ENCODE data around the gene SNX11.

Gene SNX11

DNA sequence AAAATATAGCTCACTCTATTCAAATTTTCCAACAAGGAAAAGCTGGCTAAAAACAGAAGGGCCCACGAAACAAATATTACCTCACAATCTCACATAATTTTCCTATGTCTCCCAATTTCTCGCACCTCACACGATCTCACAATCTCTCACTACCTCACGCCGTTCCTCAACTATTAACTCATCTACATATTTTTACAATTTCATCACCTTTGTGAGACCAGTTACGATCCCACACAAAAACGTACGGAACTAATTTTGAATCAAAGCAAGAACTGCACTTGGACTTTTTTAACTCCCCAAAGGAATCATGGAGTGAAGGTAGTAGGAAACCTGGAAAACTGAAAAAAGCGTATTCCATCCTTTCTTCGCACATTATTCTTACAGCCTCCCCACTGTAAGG lies 7.4 kb upstream of the SNX11 start:
- DNase-seq (ENCODE audit: low read depth) = no peak

DNA sequence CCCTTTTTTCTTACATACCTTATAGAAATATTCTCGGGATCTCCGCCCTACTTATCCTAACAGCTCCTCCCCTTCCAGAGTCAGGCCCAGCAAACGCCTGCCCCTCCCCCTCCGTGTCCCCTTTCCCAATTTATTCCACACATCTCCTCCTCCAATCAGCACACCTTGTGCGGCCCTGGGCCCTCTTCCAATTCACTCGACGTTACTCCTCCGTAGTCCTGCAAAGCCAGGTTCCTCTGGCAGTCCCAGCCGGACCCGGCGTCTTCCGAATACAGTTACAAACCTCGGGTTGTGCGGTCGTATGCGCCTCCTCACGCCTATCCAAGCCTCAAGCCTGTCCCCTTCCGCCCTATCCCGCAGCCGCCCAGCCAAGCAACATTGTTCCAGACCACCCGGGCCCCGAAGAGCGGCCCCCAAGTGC lies 7.0 kb upstream of the SNX11 start:
- DNase-seq (ENCODE audit: low read depth) = no peak

DNA sequence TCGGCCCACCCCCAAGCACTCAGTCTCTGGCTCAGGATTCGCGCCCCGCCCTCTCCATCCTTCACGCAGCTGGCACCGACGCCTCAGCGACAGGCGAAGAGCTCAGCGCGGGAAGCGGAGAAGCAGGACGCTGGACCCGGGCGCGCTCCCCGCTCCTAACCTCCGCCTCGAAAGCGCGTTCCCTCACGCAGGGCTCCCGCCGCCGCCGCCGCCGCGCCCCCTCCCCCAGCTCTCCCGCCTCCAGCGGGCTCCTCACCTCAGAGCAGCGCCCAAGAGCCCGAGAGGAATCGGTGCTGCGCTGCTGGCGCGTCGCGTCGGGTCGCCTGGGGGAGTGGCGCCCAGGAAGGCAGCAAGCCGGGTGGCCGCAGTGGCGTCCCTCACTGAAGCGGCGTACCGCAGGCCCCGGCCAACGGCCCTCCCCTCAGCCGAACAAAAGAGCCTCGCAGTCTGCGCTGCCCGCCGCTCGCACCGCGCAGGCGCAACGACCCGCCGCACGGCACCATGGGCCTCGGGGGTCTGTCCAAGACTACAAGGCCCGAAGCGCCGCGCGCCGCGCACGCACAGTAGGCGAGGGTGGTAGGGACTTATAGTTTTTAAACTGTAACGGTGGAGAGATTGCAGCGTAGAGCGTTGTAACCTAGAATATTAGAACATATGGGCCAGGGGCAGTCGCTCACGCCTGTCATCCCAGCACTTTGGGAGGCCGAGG lies 6.4 kb upstream of the SNX11 start, which contains the start of gene CBX1:
Gene CBX1 (minus strand): TSS at position 467 of the 709 bp plus-strand sequence. CDS start 24,474 bp downstream, outside the sequence.
- DNase-seq (ENCODE audit: low read depth) = peak; percentile 81

DNA sequence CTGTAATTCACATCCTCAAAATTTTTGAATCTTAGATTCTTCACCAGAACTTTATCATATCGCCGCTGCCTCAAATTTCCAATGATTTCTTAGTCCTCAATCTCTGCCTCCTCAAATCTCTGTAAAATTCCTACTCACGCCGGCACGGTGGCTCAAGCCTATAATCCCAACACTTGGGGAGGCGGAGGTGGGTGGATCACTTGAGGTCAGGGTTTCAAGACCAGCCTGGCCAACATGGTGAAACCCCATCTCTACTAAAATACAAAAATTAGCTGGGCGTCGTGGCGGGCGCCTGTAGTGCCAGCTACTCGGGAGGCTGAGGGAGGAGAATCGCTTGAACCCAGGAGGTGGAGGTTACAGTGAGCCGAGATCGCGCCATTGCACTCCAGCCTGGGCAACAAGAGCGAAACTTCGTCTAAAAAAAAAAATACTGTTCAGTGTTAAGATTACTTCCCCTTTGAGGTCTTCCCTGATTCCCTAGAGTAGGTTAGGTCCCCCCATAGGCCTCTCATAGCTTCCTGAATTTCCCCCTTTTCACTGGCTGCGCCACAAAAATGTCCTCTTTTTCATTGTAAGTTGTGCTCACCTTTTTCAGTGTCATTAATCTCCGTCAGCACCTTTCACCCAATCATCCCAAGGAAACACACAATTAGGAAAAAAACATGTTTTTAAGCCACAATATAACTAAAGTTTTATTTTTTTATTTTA lies 5.4 kb upstream of the SNX11 start:
- no peak for DNase-seq (ENCODE audit: low read depth)

DNA sequence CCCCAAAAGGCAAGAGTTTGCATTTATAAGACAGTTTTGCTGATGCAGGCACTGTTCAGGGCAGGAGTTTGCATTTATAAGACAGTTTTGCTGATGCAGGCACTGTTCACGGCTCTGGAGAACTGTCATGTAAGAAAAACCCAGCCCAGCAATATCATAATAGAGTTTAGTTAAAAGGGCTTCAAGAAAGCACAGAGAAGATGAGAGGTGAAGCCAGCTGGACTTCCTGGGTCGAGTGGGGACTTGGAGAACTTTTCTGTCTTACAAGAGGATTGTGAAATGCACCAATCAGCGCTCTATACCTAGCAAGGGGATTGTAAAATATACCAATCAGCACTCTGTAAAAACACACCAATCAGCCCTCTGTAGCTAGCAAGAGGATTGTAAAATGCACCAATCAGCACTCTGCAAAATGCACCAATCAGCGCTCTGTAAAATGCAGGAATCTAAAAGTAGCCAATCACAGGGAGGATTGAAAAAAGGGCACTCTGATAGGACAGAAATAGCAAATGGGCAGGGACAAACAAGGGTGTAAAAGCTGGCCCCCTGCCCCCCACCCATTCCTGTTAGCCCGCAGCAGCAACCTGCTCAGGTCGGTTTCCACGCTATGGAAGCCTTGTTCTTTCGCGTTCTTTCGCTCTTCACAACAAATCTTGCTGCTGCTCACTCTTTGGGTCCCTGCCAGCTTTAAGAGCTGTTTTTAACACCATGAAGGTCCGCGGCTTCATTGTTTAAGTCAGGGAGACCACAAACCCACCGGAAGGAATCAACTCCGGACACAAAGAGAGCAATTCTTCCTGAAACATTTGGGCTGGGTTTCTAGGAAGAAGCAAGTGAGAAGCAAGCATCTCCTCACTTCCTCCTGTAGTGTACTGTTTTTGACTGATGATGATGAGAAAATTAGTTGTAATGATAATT lies 4.5 kb upstream of the SNX11 start:
- no peak for DNase-seq (ENCODE audit: low read depth)

DNA sequence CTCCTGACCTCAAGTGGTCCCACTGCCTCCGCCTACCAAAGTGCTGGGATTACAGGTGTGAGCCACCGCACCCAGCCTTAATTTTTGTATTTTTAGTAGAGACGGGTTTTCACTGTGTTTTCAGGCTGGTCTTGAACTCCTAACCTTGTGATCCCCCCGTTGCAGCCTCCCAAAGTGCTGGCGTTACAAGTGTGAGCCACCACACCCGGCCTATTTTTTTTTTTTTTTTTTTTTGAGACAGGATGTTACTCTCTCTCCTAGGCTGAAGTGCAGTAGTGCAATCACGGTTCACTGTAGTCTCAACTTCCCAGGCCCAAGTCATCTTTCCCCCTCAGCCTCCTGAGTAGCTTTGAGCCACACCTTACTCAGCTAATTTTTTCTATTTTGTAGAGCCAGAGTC lies 3.1 kb upstream of the SNX11 start:
- no peak for DNase-seq (ENCODE audit: low read depth)

DNA sequence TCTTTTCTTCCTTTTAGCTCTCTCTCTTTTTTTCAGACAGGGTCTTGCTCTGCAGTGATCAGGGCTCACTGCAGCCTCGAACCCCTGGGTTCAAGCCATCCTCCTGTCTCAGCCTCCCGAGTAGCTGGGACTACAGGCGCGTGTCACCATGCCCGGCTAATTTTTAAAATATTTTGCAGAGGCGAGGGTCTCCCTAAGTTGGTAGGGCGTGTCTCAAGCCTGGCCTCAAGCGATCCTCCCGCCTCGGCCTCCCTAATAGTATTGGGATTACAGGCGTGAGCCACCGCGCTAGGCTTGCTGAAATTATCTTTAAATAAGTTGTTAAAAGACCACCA lies 797 bp upstream of the SNX11 start:
- DNase-seq (ENCODE audit: low read depth) = no peak

DNA sequence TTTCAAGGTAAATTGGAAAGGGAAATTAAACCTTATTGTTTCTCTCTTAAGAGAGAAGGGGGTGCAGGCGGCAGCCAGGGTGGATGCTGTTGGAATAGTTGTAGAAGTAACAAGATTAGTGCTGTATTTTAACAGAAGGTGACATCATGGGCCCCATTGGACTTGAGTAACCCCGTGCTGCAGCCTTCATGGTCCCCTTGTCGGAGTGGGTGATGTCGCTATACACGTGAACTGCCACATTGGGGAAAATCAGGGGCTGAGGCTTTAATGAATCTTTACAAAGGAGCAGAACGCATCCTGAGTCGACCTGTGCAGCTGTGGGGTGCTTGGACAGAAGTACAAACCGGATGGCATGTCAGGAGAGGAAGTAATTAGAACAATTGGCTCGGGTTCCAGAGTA lies 3.2 kb downstream of the SNX11 start:
- no peak for DNase-seq (ENCODE audit: low read depth)

DNA sequence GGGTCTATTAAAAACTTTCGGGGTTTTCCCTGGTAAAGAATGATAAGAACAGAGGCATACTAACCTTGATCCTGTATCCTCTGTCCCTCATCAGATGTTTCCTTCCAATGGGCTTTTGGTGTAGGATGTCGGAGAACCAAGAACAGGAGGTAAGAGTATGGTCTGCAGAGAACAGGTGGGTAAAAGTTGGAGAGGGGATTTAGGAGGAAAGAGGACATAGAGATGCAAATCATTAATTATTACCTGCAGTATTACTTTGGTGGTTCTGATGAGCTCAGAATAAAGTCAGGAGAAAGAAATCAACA lies 4.3 kb downstream of the SNX11 start:
- DNase-seq (ENCODE audit: low read depth) = no peak

DNA sequence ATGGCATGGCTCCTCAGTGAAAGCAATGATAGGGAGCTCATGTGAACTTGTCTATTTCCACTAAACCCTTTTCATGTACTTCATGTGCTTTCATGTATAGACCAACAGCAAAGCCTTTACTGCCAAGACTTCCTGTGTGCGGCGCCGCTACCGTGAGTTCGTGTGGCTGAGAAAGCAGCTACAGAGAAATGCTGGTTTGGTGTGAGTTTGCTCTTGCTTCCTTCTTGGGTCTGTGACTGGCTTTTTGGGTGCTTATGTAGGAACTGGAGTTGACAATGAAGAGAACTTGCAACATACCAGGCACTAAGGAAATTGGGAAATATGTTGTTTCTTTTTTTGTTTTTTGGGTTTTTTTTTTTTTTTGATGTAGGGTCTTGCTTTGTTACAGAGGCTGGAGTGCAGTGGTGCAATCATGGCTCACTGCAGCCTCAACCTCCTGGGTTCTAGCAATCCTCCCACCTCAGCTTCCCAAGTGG lies 5.7 kb downstream of the SNX11 start:
- DNase-seq (ENCODE audit: low read depth) = no peak

DNA sequence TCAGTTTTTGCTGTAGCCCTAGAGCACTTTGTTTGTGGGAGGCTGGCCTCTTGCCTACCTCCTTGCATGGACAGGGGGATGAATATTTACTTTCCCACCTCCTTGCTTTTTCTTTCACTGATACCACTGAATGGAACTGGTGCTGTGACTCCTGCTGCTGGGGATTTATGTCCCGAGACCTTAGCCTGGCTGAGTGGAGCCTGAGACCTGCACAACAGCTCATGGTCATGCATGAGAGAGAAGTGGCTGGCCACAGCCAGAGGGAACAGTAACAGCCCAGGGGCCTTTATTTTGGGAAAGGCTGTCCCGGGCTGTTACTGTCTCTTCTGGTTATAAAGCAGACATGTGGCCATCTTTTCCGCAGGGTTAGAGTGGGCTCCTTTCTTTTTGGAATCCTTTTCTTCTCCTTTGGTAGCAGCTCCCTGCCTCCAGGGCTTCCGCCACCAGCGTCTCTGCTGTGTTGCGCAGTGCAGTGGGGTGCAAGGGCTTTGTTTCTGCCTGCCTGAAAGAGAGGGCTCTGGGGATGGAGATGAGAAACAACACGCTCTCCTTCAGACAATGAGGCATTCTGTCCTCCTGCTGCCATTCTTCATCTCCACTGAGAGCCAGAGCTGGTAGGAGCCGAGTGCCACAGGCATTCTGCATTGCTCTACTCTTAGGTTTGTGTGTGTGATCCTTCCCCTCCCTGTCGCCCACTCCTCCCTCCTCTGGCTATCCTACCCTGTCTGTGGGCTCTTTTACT lies 14.5 kb downstream of the SNX11 start:
- DNase-seq (ENCODE audit: low read depth) = no peak

DNA sequence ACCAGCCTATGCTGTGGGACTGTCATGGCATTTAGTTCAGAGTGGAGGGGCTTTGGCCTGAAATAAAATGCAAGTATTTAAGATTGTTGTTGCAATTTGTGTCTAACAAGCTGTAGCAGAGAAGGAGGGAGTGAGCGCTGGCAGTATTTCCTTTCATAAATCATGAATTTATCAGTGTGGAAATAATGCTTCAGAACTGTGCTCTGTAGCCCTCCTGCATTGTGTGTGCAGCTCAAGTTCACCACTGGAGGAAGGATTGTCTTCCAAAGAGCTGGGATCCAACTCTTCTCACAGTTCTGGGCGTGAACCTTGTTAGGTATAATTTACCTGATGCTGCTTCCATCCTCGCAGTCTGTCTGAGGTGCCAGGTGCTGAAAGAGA lies 15.1 kb downstream of the SNX11 start:
- DNase-seq (ENCODE audit: low read depth) = no peak

DNA sequence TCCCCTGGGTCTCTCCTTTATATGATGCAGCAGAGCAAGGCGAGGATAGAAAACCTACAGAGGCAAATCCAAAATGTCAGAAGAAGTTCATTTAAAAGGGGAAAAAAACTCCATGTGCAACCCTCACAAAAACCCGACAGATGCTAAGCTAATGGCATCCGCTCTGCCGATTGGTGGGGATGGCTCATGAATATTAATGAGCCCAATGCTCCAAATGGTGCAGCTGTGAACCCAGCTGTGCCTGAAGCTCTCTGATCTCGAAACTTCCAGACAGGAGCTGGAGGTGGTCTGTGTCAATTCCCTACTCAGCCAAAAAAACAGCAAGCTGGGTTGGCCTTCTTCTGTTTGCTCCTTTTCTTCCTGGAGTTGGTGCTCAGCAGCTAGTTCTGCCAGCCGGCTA lies 15.5 kb downstream of the SNX11 start:
- no peak for DNase-seq (ENCODE audit: low read depth)

DNA sequence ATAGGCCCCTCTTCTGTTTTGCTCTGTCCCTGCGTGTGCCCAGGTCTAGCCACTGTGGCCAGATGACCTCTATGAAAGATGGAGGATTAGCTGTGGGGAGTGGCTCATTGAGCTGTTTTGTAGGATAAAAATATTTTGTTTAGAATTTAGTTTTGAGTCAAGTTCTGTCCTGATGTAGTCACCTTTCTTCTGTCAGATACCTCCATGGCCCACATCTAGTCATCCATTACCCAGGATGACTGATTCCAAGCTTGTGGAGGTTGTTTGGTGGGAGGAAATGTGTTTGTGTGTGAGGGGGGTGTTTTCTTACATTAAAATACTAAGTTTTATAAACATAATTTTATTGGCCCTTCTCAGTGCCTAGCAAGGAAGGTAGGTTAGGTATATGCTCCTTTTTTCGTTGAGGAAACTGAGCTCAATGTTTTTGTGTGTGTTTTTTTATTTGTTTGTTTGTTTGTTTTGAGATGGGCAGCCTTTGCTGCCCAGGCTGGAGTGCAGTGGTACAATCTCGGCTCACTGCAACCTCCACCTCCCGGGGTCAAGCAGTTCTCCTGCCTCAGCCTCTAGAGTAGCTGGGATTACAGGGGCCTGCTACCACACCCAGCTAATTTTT lies 16.3 kb downstream of the SNX11 start:
- DNase-seq (ENCODE audit: low read depth) = no peak

DNA sequence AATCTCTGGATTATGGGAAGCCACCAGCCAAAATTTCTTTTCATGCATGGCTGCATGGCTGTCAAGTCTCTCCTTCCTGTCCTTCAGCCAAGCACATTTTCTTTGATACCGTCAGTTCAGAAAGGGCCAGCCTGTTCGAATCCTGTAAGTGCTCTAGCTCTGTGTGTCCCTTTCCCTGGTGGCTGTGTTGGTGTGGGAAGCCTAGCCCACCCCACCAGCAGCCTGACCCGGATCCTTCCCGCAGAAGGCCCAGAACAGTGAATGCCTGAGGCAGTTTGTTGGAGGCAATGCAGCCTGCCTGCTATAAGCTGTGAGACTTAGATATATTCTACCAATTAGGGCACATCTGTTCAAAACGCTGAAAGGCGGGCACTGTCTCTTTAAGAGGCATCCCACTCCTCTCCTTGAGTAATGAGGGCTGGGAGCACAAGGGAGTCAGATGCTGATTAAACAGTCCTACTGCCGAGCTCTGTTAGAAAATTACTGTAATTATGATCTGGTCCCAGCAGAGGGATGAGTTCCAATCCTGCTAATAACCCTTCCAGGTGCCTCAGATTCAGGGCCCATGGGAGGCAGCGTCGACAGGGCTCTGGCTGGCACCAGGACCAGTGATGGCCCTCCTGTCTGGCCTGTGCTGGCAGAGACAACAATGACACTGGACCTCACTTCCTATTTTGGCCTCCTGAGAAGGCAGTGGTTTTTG lies 18.4 kb downstream of the SNX11 start:
- no peak for DNase-seq (ENCODE audit: low read depth)

DNA sequence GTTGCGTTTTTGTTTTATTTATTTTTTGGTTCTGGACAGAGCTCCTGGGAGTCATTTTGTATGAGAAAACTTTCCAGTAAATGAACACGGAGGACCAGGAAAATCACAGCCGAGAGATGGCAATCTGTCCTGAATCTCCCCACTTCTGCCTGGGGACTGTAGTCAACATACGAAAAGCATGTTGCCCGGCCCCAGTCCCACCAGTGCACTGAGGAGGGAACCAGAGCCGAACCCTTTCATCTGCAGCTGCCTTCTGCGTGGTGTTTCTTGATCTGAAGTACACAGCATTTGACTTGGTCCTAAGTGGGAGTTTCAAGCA lies 18.9 kb downstream of the SNX11 start:
- DNase-seq (ENCODE audit: low read depth) = no peak

DNA sequence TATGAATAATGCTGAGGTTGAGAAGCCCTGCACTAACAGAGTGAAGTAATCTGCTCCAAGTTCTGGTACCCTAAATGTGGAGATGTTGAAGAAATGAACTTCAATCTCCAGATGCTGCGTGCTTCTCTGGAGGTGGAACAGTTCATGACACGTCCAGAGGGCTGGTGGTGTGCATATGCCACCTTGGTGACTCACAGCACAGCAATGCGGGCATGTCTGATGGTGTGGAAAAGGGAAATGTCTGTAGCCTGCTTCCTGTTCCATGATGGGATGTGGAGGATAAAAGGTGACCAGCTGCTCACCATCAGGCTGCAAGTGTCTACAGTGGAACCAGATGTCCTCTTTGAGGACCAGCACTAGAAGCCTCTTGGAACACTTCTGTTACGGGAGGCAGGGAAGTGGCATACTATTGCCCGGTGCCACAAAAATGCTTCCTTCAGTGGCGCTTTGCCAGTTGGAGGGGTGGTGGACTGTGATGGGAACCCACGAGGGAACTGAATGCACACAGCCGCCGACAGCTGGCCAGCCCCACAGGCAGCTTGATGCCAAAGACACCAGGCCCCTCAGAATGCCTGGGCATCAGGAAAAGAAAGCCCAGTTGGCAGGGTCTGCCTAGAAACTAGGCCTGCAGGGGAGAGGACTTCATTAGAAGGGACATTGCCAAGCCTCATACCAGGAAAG lies 19.9 kb downstream of the SNX11 start:
- DNase-seq (ENCODE audit: low read depth) = no peak

DNA sequence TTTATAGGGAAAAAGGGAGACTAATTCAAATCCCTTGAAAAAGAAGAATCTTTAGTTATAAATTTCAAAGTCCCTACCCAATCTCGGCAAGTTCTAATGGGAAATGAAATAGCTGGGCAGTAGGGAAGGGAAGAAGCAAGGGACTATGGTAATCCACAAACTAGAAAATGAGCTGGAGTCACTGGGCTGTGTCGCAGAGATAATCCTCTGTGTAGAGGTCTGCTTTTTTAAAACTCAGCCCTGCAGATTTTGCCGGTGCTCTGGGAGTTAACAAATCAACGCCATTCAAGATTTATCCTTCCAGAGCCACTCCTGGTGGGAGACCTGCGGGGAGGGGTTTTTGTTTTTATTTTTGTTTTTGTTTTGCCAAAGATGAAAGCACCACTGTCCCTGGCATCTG lies 20.8 kb downstream of the SNX11 start:
- no peak for DNase-seq (ENCODE audit: low read depth)

DNA sequence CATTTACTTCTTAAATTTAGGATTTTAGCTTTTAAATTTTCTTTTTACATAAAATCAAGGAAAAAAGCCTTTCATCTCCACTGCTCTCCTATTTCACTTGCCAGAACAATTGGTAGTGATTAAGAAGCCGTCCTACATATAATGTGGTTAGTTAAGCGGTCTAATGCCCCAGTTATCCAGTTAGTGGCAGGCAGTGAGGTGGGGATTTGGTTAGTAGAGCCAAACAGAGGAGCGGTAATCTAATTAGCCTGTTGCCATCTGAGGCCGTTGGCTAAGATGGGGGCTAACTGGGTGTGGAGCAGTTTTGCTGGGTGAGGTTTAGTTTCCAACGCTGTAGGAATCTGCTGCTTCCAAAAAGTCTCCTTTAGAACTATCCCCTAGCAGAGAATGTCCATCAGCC lies 22.4 kb downstream of the SNX11 start:
- no peak for DNase-seq (ENCODE audit: low read depth)

DNA sequence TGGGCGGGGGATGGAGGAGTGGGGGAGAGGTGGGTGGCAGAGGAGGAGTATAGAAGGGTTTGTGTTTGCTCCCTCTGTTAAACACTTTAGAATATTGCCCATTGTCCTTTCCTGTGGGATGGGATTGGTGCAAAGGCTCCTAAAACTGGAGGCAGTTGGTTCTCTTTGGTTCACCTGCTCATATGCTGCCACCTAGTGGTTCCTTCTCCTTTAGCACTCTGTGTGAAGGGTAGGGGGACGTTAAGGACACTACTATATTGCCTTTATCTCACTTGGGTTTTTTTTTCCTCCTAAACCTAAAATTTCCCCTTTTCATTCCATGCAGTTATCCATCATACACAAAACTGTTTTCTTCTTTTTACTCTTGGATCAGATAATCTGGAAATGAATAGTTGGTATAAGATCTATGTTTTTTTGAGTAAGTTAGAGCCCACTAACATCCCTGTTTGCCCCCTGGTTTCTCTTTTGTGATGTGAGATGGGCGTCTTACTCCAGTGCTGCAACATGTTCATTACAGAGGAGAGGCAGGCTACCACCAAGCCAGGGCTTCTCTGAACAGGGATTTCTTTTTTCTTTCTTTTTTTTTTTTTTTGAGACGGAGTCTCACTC lies 23.8 kb downstream of the SNX11 start:
- peak; percentile 27 for DNase-seq (ENCODE audit: low read depth)
